Measurements from ENCODE around the gene CERKL.

The CERKL gene

GRCh38 chr2:181678861-181679543, 22.1 kb upstream of the CERKL start:
- H3K27me3 ChIP-seq (ENCODE audit: insufficient read depth, low read length, poor library complexity, severe bottlenecking) = no peaks in the 10 kb centered on the region
- no peaks in the 10 kb centered on the region for H3K4me1 ChIP-seq (ENCODE audit: insufficient read depth, low read length, poor library complexity, severe bottlenecking)
- no peak overlapping the region for H3K9ac ChIP-seq (ENCODE audit: low read depth, low read length, poor library complexity, severe bottlenecking)
- H3K79me2 ChIP-seq (ENCODE audit: insufficient read depth, low read length) = no peaks in the 10 kb centered on the region
- H3K4me2 ChIP-seq (ENCODE audit: low read depth, low read length, poor library complexity, severe bottlenecking) = no peak overlapping the region
- H2AFZ ChIP-seq (ENCODE audit: low read length) = no peak overlapping the region
- no peak overlapping the region for H3K4me3 ChIP-seq (ENCODE audit: low read length, poor library complexity, severe bottlenecking)
- H3K9me2 ChIP-seq (replicated peaks; ENCODE audit: low read depth, low read length) = no peaks in the 10 kb centered on the region
- H4K20me1 ChIP-seq (ENCODE audit: insufficient read depth, low read length, poor library complexity, severe bottlenecking) = no peaks in the 10 kb centered on the region
- no peaks in the 10 kb centered on the region for H3F3A ChIP-seq (ENCODE audit: low read depth)
- no peaks in the 10 kb centered on the region for H3K9me3 ChIP-seq (ENCODE audit: insufficient read depth, low read depth, low read length)
- no peaks in the 10 kb centered on the region for H3K36me3 ChIP-seq (ENCODE audit: insufficient read depth, low read length)
- no peak for TF ChIP-seq CTCF (conservative IDR thresholded peaks at IDR 0.05; ENCODE audit: low read length)
- TF ChIP-seq EZH2phosphoT487 (IDR thresholded peaks at IDR 0.05; ENCODE audit: borderline replicate concordance) = no peak

GRCh38 chr2:181677912-181678586, 21.1 kb upstream of the CERKL start:
- Histone ChIP-seq H3K9me2 (replicated peaks; ENCODE audit: low read depth, low read length) (no peaks in the 10 kb centered on the region), H3K79me2 (ENCODE audit: insufficient read depth, low read length) (no peaks in the 10 kb centered on the region), H3K4me3 (ENCODE audit: low read length, poor library complexity, severe bottlenecking) (no peak overlapping the region), H3K9me3 (ENCODE audit: insufficient read depth, low read depth, low read length) (no peaks in the 10 kb centered on the region), H3K36me3 (ENCODE audit: insufficient read depth, low read length) (no peaks in the 10 kb centered on the region), H3K4me2 (ENCODE audit: low read depth, low read length, poor library complexity, severe bottlenecking) (no peak overlapping the region), H3F3A (ENCODE audit: low read depth) (no peaks in the 10 kb centered on the region), H3K9ac (ENCODE audit: low read depth, low read length, poor library complexity, severe bottlenecking) (no peak overlapping the region), H3K4me1 (ENCODE audit: insufficient read depth, low read length, poor library complexity, severe bottlenecking) (no peaks in the 10 kb centered on the region), H3K27me3 (ENCODE audit: insufficient read depth, low read length, poor library complexity, severe bottlenecking) (no peaks in the 10 kb centered on the region), H2AFZ (ENCODE audit: low read length) (no peak overlapping the region), H4K20me1 (ENCODE audit: insufficient read depth, low read length, poor library complexity, severe bottlenecking) (no peaks in the 10 kb centered on the region)
- TF ChIP-seq EZH2phosphoT487 (IDR thresholded peaks at IDR 0.05; ENCODE audit: borderline replicate concordance) (no peak), CTCF (conservative IDR thresholded peaks at IDR 0.05; ENCODE audit: low read length) (no peak)

- no peaks in the 10 kb centered on the region for H3K4me1 ChIP-seq (ENCODE audit: insufficient read depth, low read length, poor library complexity, severe bottlenecking)
- H3K27me3 ChIP-seq (ENCODE audit: insufficient read depth, low read length, poor library complexity, severe bottlenecking) = no peaks in the 10 kb centered on the region
- no peak overlapping the region for H3K4me3 ChIP-seq (ENCODE audit: low read length, poor library complexity, severe bottlenecking)
- no peak overlapping the region for H3K9ac ChIP-seq (ENCODE audit: low read depth, low read length, poor library complexity, severe bottlenecking)
- no peak for TF ChIP-seq CTCF (conservative IDR thresholded peaks at IDR 0.05; ENCODE audit: low read length)
- no peak for TF ChIP-seq EZH2phosphoT487 (IDR thresholded peaks at IDR 0.05; ENCODE audit: borderline replicate concordance)
- no peak overlapping the region for H3K4me2 ChIP-seq (ENCODE audit: low read depth, low read length, poor library complexity, severe bottlenecking)
- no peaks in the 10 kb centered on the region for H3K36me3 ChIP-seq (ENCODE audit: insufficient read depth, low read length)
- no peaks in the 10 kb centered on the region for H3F3A ChIP-seq (ENCODE audit: low read depth)
- no peaks in the 10 kb centered on the region for H3K9me3 ChIP-seq (ENCODE audit: insufficient read depth, low read depth, low read length)
- no peaks in the 10 kb centered on the region for H3K79me2 ChIP-seq (ENCODE audit: insufficient read depth, low read length)
- H3K9me2 ChIP-seq (replicated peaks; ENCODE audit: low read depth, low read length) = no peaks in the 10 kb centered on the region
- no peak overlapping the region for H2AFZ ChIP-seq (ENCODE audit: low read length)
- H4K20me1 ChIP-seq (ENCODE audit: insufficient read depth, low read length, poor library complexity, severe bottlenecking) = no peaks in the 10 kb centered on the region
Observed at GRCh38 chr2:181675254-181675653, 18.3 kb upstream of the CERKL start.

Data from Loucy (cell line).